Neural cell (in vitro differentiated cells): ENCODE measurements around the gene TESK1.

Experiments
- CTCF ChIP-seq: fragments of 450-650 bp; IDR thresholded peaks from 2 replicates; pipeline ENCODE4 v1.5.1; 2014; ENCODE audit warnings: antibody characterized with exemption, mild to moderate bottlenecking, moderate library complexity; ENCODE audit not compliant: poor library complexity, severe bottlenecking
- EP300 ChIP-seq: fragments of 450-650 bp; conservative IDR thresholded peaks from 2 replicates; pipeline ENCODE4 v1.6.1; 2014; ENCODE audit warnings: antibody characterized with exemption, mild to moderate bottlenecking, moderate library complexity; ENCODE audit not compliant: poor library complexity, severe bottlenecking
- EZH2 ChIP-seq: fragments of 200-600, 300-800 bp; shearing (Covaris generic), sonication (generic); IDR thresholded peaks from 2 replicates; pipeline ENCODE4 v1.6.1; 2014; ENCODE audit warnings: antibody characterized with exemption, low read length, borderline replicate concordance, mild to moderate bottlenecking; ENCODE audit not compliant: insufficient read depth, poor library complexity, severe bottlenecking
- MXI1 ChIP-seq: fragments of 450-650 bp; conservative IDR thresholded peaks from 2 replicates; pipeline ENCODE4 v1.6.1; 2014; ENCODE audit warnings: antibody characterized with exemption, mild to moderate bottlenecking; ENCODE audit not compliant: poor library complexity, severe bottlenecking
- POLR2AphosphoS5 ChIP-seq: IDR thresholded peaks from 2 replicates; pipeline ENCODE4 v1.6.1; 2012
- RAD21 ChIP-seq: fragments of 450-650 bp; conservative IDR thresholded peaks from 2 replicates; pipeline ENCODE4 v1.6.1; 2014; ENCODE audit warnings: antibody characterized with exemption, mild to moderate bottlenecking, moderate library complexity
- SMC3 ChIP-seq: fragments of 450-650 bp; conservative IDR thresholded peaks from 2 replicates; pipeline ENCODE4 v1.6.1; 2014; ENCODE audit warnings: antibody characterized with exemption, mild to moderate bottlenecking, moderate library complexity; ENCODE audit not compliant: poor library complexity
- TAF1 ChIP-seq: IDR thresholded peaks from 2 replicates; pipeline ENCODE4 v1.6.1; 2012; ENCODE audit warnings: low read depth

GRCh38 chr9:35555881-35556280, 49.2 kb upstream of the TESK1 start:
- no peak for TF ChIP-seq CTCF
- TF ChIP-seq TAF1: no peak
- TF ChIP-seq RAD21: no peak
- TF ChIP-seq MXI1: no peak
- TF ChIP-seq SMC3: no peak
- no peak for TF ChIP-seq EZH2
- TF ChIP-seq POLR2AphosphoS5: no peak
- TF ChIP-seq EP300: no peak
